Neuronal stem cell (in vitro differentiated cells): ENCODE data around the gene IMMP2L.

Source experiments
- DNase-seq: peaks from one replicate; pipeline ENCODE4 v3.0.0-alpha.2; 2013; ENCODE audit warnings: low spot score
- H2AFZ ChIP-seq: one replicate; pipeline ENCODE4 v1.6.1; 2013; ENCODE audit warnings: mild to moderate bottlenecking, low read length, inconsistent platforms
- H2AK5ac ChIP-seq: 2 replicates; pipeline ENCODE4 v1.6.1; 2013; ENCODE audit warnings: low read depth, mild to moderate bottlenecking, inconsistent platforms, low read length, moderate library complexity, mixed read lengths
- H2BK120ac ChIP-seq: 2 replicates; pipeline ENCODE4 v1.6.1; 2013; ENCODE audit warnings: low read depth, mild to moderate bottlenecking, inconsistent platforms, low read length, moderate library complexity, mixed read lengths
- H2BK12ac ChIP-seq: one replicate; pipeline ENCODE4 v1.6.1; 2013; ENCODE audit warnings: low read length, inconsistent platforms
- H2BK15ac ChIP-seq: 2 replicates; pipeline ENCODE4 v1.6.1; 2013; ENCODE audit warnings: mild to moderate bottlenecking, low read length, inconsistent platforms, mixed read lengths
- H2BK5ac ChIP-seq: one replicate; pipeline ENCODE4 v1.6.1; 2013; ENCODE audit warnings: inconsistent platforms, mild to moderate bottlenecking, low read length, moderate library complexity
- H3K14ac ChIP-seq: one replicate; pipeline ENCODE4 v1.6.1; 2013; ENCODE audit warnings: low read length, inconsistent platforms
- H3K18ac ChIP-seq: 2 replicates; pipeline ENCODE4 v1.6.1; 2013; ENCODE audit warnings: low read length, inconsistent platforms
- H3K23ac ChIP-seq: 2 replicates; pipeline ENCODE4 v1.6.1; 2013; ENCODE audit warnings: low read depth, mild to moderate bottlenecking, mixed read lengths, low read length, inconsistent platforms; ENCODE audit not compliant: poor library complexity
- H3K27ac ChIP-seq: replicated peaks from 3 replicates; pipeline ENCODE4 v1.5.1; 2013; ENCODE audit warnings: low read length, inconsistent platforms
- H3K27me3 ChIP-seq, 3 experiments: 2 replicates each; pipeline ENCODE4 v1.6.1; 2013; ENCODE audit warnings: low read length in 3 of 3, mild to moderate bottlenecking in 2 of 3, inconsistent platforms in 1 of 3, low read depth in 1 of 3, mixed read lengths in 1 of 3, moderate library complexity in 1 of 3; ENCODE audit not compliant: control insufficient read depth in 3 of 3, insufficient read depth in 3 of 3
- H3K36me3 ChIP-seq, 2 donors: replicated peaks in 1 of 2; 2 replicates each; pipeline ENCODE4 v1.6.1; 2013; ENCODE audit warnings: low read length in 2 of 2; ENCODE audit not compliant: control insufficient read depth in 2 of 2, insufficient read depth in 2 of 2
- H3K4ac ChIP-seq: 2 replicates; pipeline ENCODE4 v1.6.1; 2013; ENCODE audit warnings: inconsistent platforms, mild to moderate bottlenecking, low read length, moderate library complexity
- H3K4me1 ChIP-seq, 2 donors: 1 replicate in 1 of 2; 2 replicates in 1 of 2; pipeline ENCODE4 v1.6.1; 2013; ENCODE audit warnings: low read length in 2 of 2, low read depth in 1 of 2; ENCODE audit not compliant: control insufficient read depth in 2 of 2, insufficient read depth in 1 of 2
- H3K4me2 ChIP-seq: one replicate; pipeline ENCODE4 v1.6.1; 2013; ENCODE audit warnings: mild to moderate bottlenecking, low read length, inconsistent platforms; ENCODE audit not compliant: insufficient read depth, poor library complexity, severe bottlenecking
- H3K4me3 ChIP-seq, 2 donors: 2 replicates each; pipeline ENCODE4 v1.5.1; 2013; ENCODE audit warnings: low read length in 2 of 2, mild to moderate bottlenecking in 2 of 2, inconsistent platforms in 1 of 2, moderate library complexity in 1 of 2
- H3K79me1 ChIP-seq: one replicate; pipeline ENCODE4 v1.6.1; 2013; ENCODE audit warnings: low read depth, mild to moderate bottlenecking, inconsistent platforms, low read length, moderate library complexity
- H3K9ac ChIP-seq: one replicate; pipeline ENCODE4 v1.6.1; 2013; ENCODE audit warnings: mild to moderate bottlenecking, low read depth, low read length, inconsistent platforms; ENCODE audit not compliant: poor library complexity
- H3K9me3 ChIP-seq, 2 donors: replicated peaks in 1 of 2; 2 replicates each; pipeline versions ENCODE3 to v1.6.1; 2013; ENCODE audit warnings: low read length in 2 of 2, mild to moderate bottlenecking in 2 of 2, inconsistent platforms in 1 of 2, low read depth in 1 of 2, mixed read lengths in 1 of 2, moderate library complexity in 1 of 2; ENCODE audit not compliant: control insufficient read depth in 2 of 2, insufficient read depth in 1 of 2
- H4K8ac ChIP-seq: one replicate; pipeline ENCODE4 v1.6.1; 2013; ENCODE audit warnings: low read depth, mild to moderate bottlenecking, inconsistent platforms, low read length, moderate library complexity
- H4K91ac ChIP-seq: one replicate; pipeline ENCODE4 v1.6.1; 2013; ENCODE audit warnings: low read length, low read depth, mild to moderate bottlenecking, inconsistent platforms; ENCODE audit not compliant: poor library complexity
- WGBS, 2 donors: extraction: QIAGEN DNeasy Blood & Tissue Kit; methylation state at CpG; one replicate each; pipeline ENCODE4 v1.1.7; 2013; ENCODE audit warnings: missing lambda C conversion rate in 2 of 2, mixed read lengths in 1 of 2; ENCODE audit not compliant: insufficient read length in 2 of 2, insufficient replicate concordance in 1 of 2; ENCODE audit errors: extremely low coverage in 2 of 2; 5-methylcytosine and 5-hydroxymethylcytosine counted together

IMMP2L gene

DNA sequence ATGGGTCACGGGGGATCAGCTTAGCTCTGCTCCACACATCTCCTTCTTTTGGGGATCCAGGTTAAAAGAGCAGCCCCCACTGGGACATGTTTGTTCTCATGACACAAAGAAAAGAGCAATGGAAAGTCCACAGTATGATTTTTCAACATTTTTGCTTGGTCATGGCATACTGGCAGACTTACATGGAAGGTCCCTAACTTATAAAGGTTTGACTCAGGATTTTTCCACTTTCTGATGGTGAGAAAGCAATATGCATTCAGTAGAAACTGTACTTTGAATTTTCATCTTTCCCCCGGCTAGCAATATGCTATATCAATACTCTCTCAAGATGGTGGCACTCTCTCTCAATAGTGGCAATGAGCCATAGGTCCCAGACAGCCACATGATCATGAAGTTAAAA is 699.0 kb downstream of the IMMP2L start:
- Histone ChIP-seq H3K4me1 (peaks cover 0 to 1% of the 10 kb centered on the region in 2 donors), H2BK120ac (no peak overlapping the region), H4K8ac (no peak overlapping the region), H3K4me2 (no peak overlapping the region), H3K9ac (no peak overlapping the region), H2AFZ (no peak overlapping the region), H3K14ac (no peak overlapping the region), H2BK12ac (no peak overlapping the region), H2BK15ac (no peak overlapping the region), H2AK5ac (no peak overlapping the region), H3K4ac (no peak overlapping the region), H3K27ac (no peak overlapping the region), H3K79me1 (no peaks in the 10 kb centered on the region), H3K18ac (no peak overlapping the region), H4K91ac (no peak overlapping the region), H2BK5ac (no peak overlapping the region), H3K27me3 (no peaks in the 10 kb centered on the region), H3K4me3 (no peak overlapping the region), H3K9me3 (no peaks in the 10 kb centered on the region), H3K23ac (no peak overlapping the region), H3K36me3 (no peaks in the 10 kb centered on the region)
- WGBS, 2 donors = no CpG with 5 or more reads among the region's 2 CpGs
- DNase-seq = no peak

DNA sequence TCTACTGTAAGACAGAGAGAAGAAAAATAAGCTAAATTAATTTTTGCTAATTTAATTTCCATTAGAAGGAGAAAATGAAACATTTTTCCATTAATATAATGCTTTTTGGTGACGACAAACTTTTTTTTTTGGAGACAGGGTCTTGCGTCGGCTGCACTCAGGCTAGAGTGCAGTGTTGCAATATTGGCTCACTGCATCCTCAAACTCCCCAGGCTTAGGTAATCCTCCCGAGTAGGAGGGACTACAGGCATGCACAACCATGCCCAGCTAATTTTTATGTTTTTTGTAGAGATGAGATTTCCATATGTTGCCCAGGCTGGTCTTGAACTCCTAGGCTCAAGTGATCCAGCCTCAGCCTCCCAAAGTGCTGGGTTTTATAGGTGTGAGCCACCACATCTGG is 701.1 kb downstream of the IMMP2L start:
- no peak overlapping the region for H2BK15ac ChIP-seq
- no peak overlapping the region for H3K4ac ChIP-seq
- no peak overlapping the region for H4K8ac ChIP-seq
- H4K91ac ChIP-seq = no peak overlapping the region
- H3K4me2 ChIP-seq = no peak overlapping the region
- no peaks in the 10 kb centered on the region for H3K4me1 ChIP-seq
- H3K9me3 ChIP-seq = no peaks in the 10 kb centered on the region
- no peak overlapping the region for H2AFZ ChIP-seq
- H3K23ac ChIP-seq = no peak overlapping the region
- no peaks in the 10 kb centered on the region for H3K79me1 ChIP-seq
- no peak overlapping the region for H3K4me3 ChIP-seq
- H3K9ac ChIP-seq = no peak overlapping the region
- no peak for DNase-seq
- no CpG with 5 or more reads among the region's 4 CpGs for WGBS, 2 donors
- no peak overlapping the region for H2BK12ac ChIP-seq
- no peak overlapping the region for H3K18ac ChIP-seq
- H3K36me3 ChIP-seq = no peaks in the 10 kb centered on the region
- H2BK5ac ChIP-seq = no peak overlapping the region
- H2BK120ac ChIP-seq = no peak overlapping the region
- H3K27me3 ChIP-seq = no peaks in the 10 kb centered on the region
- H2AK5ac ChIP-seq = no peak overlapping the region
- H3K27ac ChIP-seq = no peak overlapping the region
- no peak overlapping the region for H3K14ac ChIP-seq

DNA sequence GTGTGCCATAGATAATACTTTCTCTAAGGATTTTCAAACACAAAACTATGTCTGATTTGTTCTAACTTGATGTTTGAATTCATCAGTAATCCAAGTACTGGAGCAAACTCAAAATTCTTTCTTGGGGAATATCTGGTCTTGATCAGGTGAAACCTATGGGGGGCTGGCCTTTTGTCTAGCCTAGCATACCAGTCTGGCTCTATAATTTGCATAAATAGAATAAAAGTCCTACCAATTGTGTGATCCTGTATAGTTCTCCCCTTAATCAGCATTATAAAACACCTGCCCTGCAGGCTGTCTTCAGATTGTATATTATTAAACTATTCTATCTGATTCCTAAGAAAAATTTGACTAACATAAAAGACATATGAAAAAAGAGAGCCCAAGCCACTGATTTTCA is 705.2 kb downstream of the IMMP2L start:
- Histone ChIP-seq H3K4me3 (no peak overlapping the region), H2AK5ac (no peak overlapping the region), H3K9ac (no peak overlapping the region), H3K79me1 (no peaks in the 10 kb centered on the region), H3K27me3 (no peaks in the 10 kb centered on the region), H2BK12ac (no peak overlapping the region), H4K91ac (no peak overlapping the region), H3K36me3 (no peaks in the 10 kb centered on the region), H3K4ac (no peak overlapping the region), H3K18ac (no peak overlapping the region), H2BK15ac (no peak overlapping the region), H2BK120ac (no peak overlapping the region), H2AFZ (no peak overlapping the region), H3K23ac (no peak overlapping the region), H3K9me3 (no peaks in the 10 kb centered on the region), H3K14ac (no peak overlapping the region), H3K4me1 (no peaks in the 10 kb centered on the region), H4K8ac (no peak overlapping the region), H3K4me2 (no peak overlapping the region), H3K27ac (no peak overlapping the region), H2BK5ac (no peak overlapping the region)
- DNase-seq = no peak

DNA sequence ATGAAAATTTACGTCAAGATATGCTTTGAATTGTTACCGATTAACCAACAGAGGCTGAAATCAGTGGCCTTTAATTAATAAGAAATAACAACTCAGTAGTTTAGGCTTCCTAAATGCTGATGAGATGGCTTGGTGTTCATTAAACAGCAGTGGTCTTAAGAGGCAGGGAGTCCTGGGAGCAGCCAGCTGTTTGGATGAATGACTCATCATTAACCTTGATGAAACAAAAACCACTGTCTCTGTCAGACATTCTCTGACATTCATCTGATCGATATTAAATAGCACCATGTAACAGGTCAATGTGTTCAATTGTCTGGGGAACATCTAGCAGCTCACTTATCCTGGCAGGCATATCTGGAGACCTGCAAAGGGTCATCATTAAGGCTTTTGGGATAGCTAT is 705.6 kb downstream of the IMMP2L start:
- Histone ChIP-seq H3K36me3 (no peaks in the 10 kb centered on the region), H2BK15ac (no peak overlapping the region), H3K9ac (no peak overlapping the region), H3K4me1 (no peaks in the 10 kb centered on the region), H3K4me3 (no peak overlapping the region), H3K18ac (no peak overlapping the region), H3K27me3 (no peaks in the 10 kb centered on the region), H2AK5ac (no peak overlapping the region), H3K4me2 (no peak overlapping the region), H4K8ac (no peak overlapping the region), H3K14ac (no peak overlapping the region), H3K4ac (no peak overlapping the region), H2BK5ac (no peak overlapping the region), H2BK12ac (no peak overlapping the region), H2AFZ (no peak overlapping the region), H3K27ac (no peak overlapping the region), H3K9me3 (no peaks in the 10 kb centered on the region), H2BK120ac (no peak overlapping the region), H3K79me1 (no peaks in the 10 kb centered on the region), H3K23ac (no peak overlapping the region), H4K91ac (no peak overlapping the region)
- WGBS, 2 donors = no CpG with 5 or more reads among the region's 3 CpGs
- no peak for DNase-seq
